K562 (cell line): Measurements from ENCODE around the gene LTO1. TPM values are rescaled to one million over a fixed set of nuclear protein-coding genes. Genes with fewer than 3 reads are reported as not detected.

Experiments used
- ATAC-seq: fragments of 200-7000 bp; cut with Tn5 transposase; 3 replicates; pipeline ENCODE4 v1.9.1; 2020; ENCODE audit warnings: moderate library complexity
- BruUV-seq: library from RNA; stranded (reverse); fragments of 400-500 nt; replicated peaks from 2 replicates; lab custom pipeline; 2021; lab: Mats Ljungman, UMichigan
- CTCF ChIA-PET: fragments of 300-600 bp; formaldehyde crosslinking; extraction: SDS; loops from one replicate; lab custom pipeline; 2021; ENCODE audit warnings: low intra/inter-chr PET ratio; lab: Yijun Ruan, JAX
- POLR2A ChIA-PET: fragments of 300-600, 350-650 bp; sonication (Branson Sonifier 250); formaldehyde crosslinking; extraction: SDS; loops from one replicate; lab custom pipeline; 2021; ENCODE audit warnings: antibody characterized with exemption, inconsistent platforms; lab: Yijun Ruan, JAX
- DNase-seq, 4 experiments: peaks; one replicate each; pipeline versions ENCODE4 v3.0.0 to v3.0.0-alpha.2; 2011 to 2018; ENCODE audit warnings: low spot score in 3 of 4, mixed read lengths in 3 of 4; ENCODE audit errors: extremely low read depth in 1 of 4
- FAIRE-seq: peaks from 2 replicates; lab custom pipeline; 2011; peaks lifted over from hg19 to GRCh38; lab: Jason Lieb, UNC
- H2AFZ ChIP-seq: 2 replicates; pipeline ENCODE4 v1.6.0; 2011; ENCODE audit warnings: low read depth, low read length, control low read depth, inconsistent platforms
- H3K27ac ChIP-seq: fragments of 200-600 bp; 3 replicates; pipeline ENCODE4 v1.8.0; 2011; ENCODE audit warnings: low read depth, mild to moderate bottlenecking, control low read depth, inconsistent platforms, low read length, moderate library complexity, mixed read lengths; ENCODE audit errors: extremely low read depth
- H3K27me3 ChIP-seq, 2 experiments: fragments of 300-600 bp in 1 of 2; 2 replicates in 1 of 2; 3 replicates in 1 of 2; pipeline versions ENCODE4 v1.6.0 to v1.8.0; 2011; ENCODE audit warnings: inconsistent platforms in 2 of 2, low read length in 2 of 2, mild to moderate bottlenecking in 1 of 2, mixed read lengths in 1 of 2, moderate library complexity in 1 of 2; ENCODE audit not compliant: control insufficient read depth in 2 of 2, insufficient read depth in 2 of 2
- H3K36me3 ChIP-seq: fragments of 300-600 bp; 3 replicates; pipeline ENCODE4 v1.8.0; 2011; ENCODE audit warnings: mild to moderate bottlenecking, low read length, inconsistent platforms; ENCODE audit not compliant: control insufficient read depth, insufficient read depth
- H3K4me1 ChIP-seq, 2 experiments: fragments of 200-600 bp in 1 of 2; replicated peaks in 1 of 2; 2 replicates in 1 of 2; 3 replicates in 1 of 2; pipeline versions ENCODE4 v1.5.1 to v1.8.0; 2011; ENCODE audit warnings: inconsistent platforms in 2 of 2, low read length in 2 of 2, mild to moderate bottlenecking in 1 of 2, mixed read lengths in 1 of 2, moderate library complexity in 1 of 2; ENCODE audit not compliant: control insufficient read depth in 2 of 2, insufficient read depth in 2 of 2
- H3K4me2 ChIP-seq: 2 replicates; pipeline ENCODE4 v1.6.1; 2011; ENCODE audit warnings: low read length, control low read depth, inconsistent platforms, mixed read lengths; ENCODE audit not compliant: insufficient read depth
- H3K4me3 ChIP-seq: fragments of 200-600 bp; sonication (generic), shearing (Covaris generic); 2 replicates; pipeline ENCODE4 v1.5.1; 2016; ENCODE audit warnings: control low read depth, inconsistent platforms
- H3K79me2 ChIP-seq: fragments of 200-600 bp; 3 replicates; pipeline ENCODE4 v1.8.0; 2011; ENCODE audit warnings: low read length, inconsistent platforms; ENCODE audit not compliant: control insufficient read depth, insufficient read depth
- H3K9ac ChIP-seq, 2 experiments: 2 replicates each; pipeline versions ENCODE4 v1.6.0 to v1.6.1; 2011; ENCODE audit warnings: low read depth in 2 of 2, low read length in 2 of 2, control low read depth in 1 of 2, inconsistent platforms in 1 of 2, mild to moderate bottlenecking in 1 of 2, mixed read lengths in 1 of 2; ENCODE audit not compliant: insufficient read depth in 1 of 2
- H3K9me1 ChIP-seq: one replicate; pipeline ENCODE4 v1.6.0; 2011; ENCODE audit warnings: inconsistent platforms, mild to moderate bottlenecking, low read length, moderate library complexity; ENCODE audit not compliant: control insufficient read depth, insufficient read depth
- H3K9me3 ChIP-seq: replicated peaks from 2 replicates; pipeline ENCODE4 v1.5.1; 2011; ENCODE audit warnings: low read depth, low read length, inconsistent platforms; ENCODE audit not compliant: control insufficient read depth, insufficient read depth
- H4K20me1 ChIP-seq: replicated peaks from 2 replicates; pipeline ENCODE4 v1.6.1; 2011; ENCODE audit warnings: low read length, inconsistent platforms, mixed read lengths; ENCODE audit not compliant: control insufficient read depth, insufficient read depth
- PHB ChIP-seq: fragments of 250-450 bp; sonication (Bioruptor Pico); IDR thresholded peaks from 2 replicates; pipeline ENCODE4 v1.5.0; 2021
- TEAD4 ChIP-seq, 2 experiments: sonication (generic) in 1 of 2; formaldehyde crosslinking in 1 of 2; IDR thresholded peaks; 2 replicates each; pipeline versions ENCODE4 v1.6.1 to v1.8.0; 2012 to 2022; ENCODE audit warnings: borderline replicate concordance in 1 of 2, inconsistent platforms in 1 of 2, low read length in 1 of 2, mild to moderate bottlenecking in 1 of 2, missing genetic modification reagents in 1 of 2
- ZNF12 ChIP-seq: sonication (generic); formaldehyde crosslinking; IDR thresholded peaks from 2 replicates; pipeline ENCODE4 v1.4.0; 2020; ENCODE audit warnings: mild to moderate bottlenecking, missing genetic modification reagents
- WGBS: fragments of 100-300 bp; shearing (Covaris generic); methylation state at CpG from one replicate; pipeline ENCODE4 v1.1.6; 2016; ENCODE audit warnings: low coverage, mixed read lengths; ENCODE audit not compliant: insufficient coverage; ENCODE audit errors: missing lambda C conversion rate; 5-methylcytosine and 5-hydroxymethylcytosine counted together
- in situ Hi-C: fragments of 300-500 bp; cut with MboI; formaldehyde crosslinking; loops from 4 replicates; pipeline ENCODE4 v1.15.0; 2018; ENCODE audit warnings: inconsistent platforms, mixed read lengths
- intact Hi-C: fragments of 100-400 bp; cut with micrococcal nuclease; formaldehyde crosslinking; loops from 2 replicates; pipeline ENCODE4 v1.14.2; 2022
- polyA plus RNA-seq, 8 experiments: library from polyadenylated mRNA; depleted of rRNA in 4 of 8; stranded (reverse) in 5 of 8; unstranded in 3 of 8; fragments of >200 nt; fragmentation: Nextera tagmentation in 2 of 8; fragmentation: Illumina TruSeq in 1 of 8; extraction: Ambion mirVana in 2 of 8; extraction: Trizol in 1 of 8; gene quantifications; 2 replicates each; pipeline versions ENCODE4 v1.2.1 to v1.2.3, GENCODE V29; 2011 to 2014; ENCODE audit warnings: inconsistent platforms in 1 of 8, missing spikeins in 1 of 8
- total RNA-seq, 7 experiments: library from RNA; depleted of rRNA in 6 of 7; stranded (reverse); fragments of >200 nt in 6 of 7; fragmentation: Illumina TruSeq in 2 of 7; extraction: Trizol in 2 of 7; gene quantifications; 2 replicates each; pipeline versions ENCODE4 v1.2.1 to v1.2.3, GENCODE V29; 2011 to 2021; ENCODE audit warnings: low replicate concordance in 1 of 7
- TF ChIP-seq, protein P1 (sequence below): fragments of 250-450 bp; sonication (Bioruptor Pico); IDR thresholded peaks from 2 replicates; pipeline ENCODE4 v1.5.0; 2022; ENCODE audit warnings: mild to moderate bottlenecking

LTO1 gene
- total and polyA plus RNA-seq, 9 of the 15 experiments (the other 6 are each of a cell fraction or from before 2014, with no cell fraction given), result 2.6 to 43.4 (median 19.1) TPM

DNA sequence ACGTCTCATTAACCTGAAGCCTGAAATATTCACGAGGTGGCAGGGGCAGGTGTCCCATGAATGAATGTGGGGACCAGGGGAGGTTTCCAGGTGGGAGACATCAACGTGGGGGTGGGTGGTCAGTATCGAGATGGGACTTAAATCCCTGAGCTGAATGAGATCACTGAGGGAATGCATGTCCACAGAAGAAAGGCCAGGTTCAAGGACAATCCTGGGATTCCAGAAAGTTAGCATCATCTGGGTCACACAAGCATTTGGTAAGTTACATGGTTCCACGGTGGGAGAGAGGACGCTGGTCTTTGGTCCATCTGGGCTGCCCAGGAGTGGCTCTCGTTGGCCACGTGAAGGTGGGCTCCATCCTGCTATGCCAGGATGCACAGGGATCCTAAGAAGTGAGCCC lies 56.9 kb downstream of the LTO1 start (continued):
- TF ChIP-seq, protein P1, sequence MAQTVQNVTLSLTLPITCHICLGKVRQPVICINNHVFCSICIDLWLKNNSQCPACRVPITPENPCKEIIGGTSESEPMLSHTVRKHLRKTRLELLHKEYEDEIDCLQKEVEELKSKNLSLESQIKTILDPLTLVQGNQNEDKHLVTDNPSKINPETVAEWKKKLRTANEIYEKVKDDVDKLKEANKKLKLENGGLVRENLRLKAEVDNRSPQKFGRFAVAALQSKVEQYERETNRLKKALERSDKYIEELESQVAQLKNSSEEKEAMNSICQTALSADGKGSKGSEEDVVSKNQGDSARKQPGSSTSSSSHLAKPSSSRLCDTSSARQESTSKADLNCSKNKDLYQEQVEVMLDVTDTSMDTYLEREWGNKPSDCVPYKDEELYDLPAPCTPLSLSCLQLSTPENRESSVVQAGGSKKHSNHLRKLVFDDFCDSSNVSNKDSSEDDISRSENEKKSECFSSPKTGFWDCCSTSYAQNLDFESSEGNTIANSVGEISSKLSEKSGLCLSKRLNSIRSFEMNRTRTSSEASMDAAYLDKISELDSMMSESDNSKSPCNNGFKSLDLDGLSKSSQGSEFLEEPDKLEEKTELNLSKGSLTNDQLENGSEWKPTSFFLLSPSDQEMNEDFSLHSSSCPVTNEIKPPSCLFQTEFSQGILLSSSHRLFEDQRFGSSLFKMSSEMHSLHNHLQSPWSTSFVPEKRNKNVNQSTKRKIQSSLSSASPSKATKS, result no peak
- TF ChIP-seq TEAD4 (IDR thresholded peaks at IDR 0.05; ENCODE audit: low read length), result no peak
- no peak for TF ChIP-seq TEAD4 (CRISPR knock-in tag; IDR thresholded peaks at IDR 0.05; ENCODE audit: borderline replicate concordance)

DNA sequence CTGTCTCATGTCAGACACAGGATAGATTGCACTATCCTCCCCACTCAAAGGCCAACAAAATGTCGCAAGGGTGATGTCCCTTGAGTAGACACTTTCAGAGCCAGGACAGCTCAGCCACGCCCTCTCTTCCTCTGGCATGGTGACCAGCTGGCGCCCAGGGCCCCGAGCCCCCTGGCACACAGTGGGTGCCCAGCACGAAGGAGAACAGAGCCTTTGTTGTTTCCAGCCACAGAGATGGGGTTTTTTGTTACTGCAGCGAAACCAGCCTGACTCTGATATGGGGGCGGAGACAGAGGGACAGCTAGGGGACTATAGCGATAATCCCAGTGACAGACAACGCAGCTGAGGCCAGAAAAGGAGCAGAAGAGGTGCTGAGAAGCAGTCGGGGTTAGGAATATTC lies 57.5 kb downstream of the LTO1 start:
- in situ Hi-C loops, result no loop called here
- H3K4me1 ChIP-seq, result no peaks in the 10 kb centered on the region; a peak in 1 of 5 replicates
- H3K9ac ChIP-seq, result no peak overlapping the region
- no TSS peak for BruUV-seq
- DNase-seq (no peak), ATAC-seq (no peak), FAIRE-seq (no peak)
- intact Hi-C loops, result no loop called here
- ChIA-PET POLR2A (no interaction called here), CTCF (interaction anchor here (0.6 kb wide), 1 partner anchor 406 kb away, joined by 4 read pairs; no protein-coding TSS in a partner anchor)
- no peaks in the 10 kb centered on the region for H4K20me1 ChIP-seq
- H3K9me3 ChIP-seq, result no peaks in the 10 kb centered on the region
- H3K4me2 ChIP-seq, result no peak overlapping the region
- no peaks in the 10 kb centered on the region for H3K79me2 ChIP-seq
- H2AFZ ChIP-seq, result no peak overlapping the region
- H3K4me3 ChIP-seq, result no peak overlapping the region
- TF ChIP-seq PHB (CRISPR knock-in tag) (no peak), ZNF12 (CRISPR knock-in tag) (peak; percentile 95)
- 8% methylated on average over 9 of the region's 10 CpGs for WGBS
- no peaks in the 10 kb centered on the region for H3K36me3 ChIP-seq
- no peak overlapping the region for H3K27ac ChIP-seq
- no peaks in the 10 kb centered on the region for H3K9me1 ChIP-seq
- H3K27me3 ChIP-seq, result peaks cover 22 to 52% of the 10 kb centered on the region in 2 experiments; a peak in 4 of 5 replicates
